Upper lobe of left lung (tissue), 6 donors: ENCODE measurements around the gene CDC45. TPM values are rescaled to one million over a fixed set of nuclear protein-coding genes. Genes with fewer than 3 reads are reported as not detected.
A peak's percentile ranks its signal among the peaks of the same experiment; 100 is the strongest.
"Not testable (repeated sequence)": the region's sequence is repeated elsewhere in the genome, so short reads cannot be mapped to it uniquely, and the experiment has no call there.

ENCODE experiments used
- ATAC-seq, 2 donors: fragments of 200-7000 bp; cut with Tn5 transposase; one replicate each; pipeline ENCODE4 v1.9.1; 2022; ENCODE audit warnings: mild to moderate bottlenecking in 2 of 2, moderate library complexity in 2 of 2; ENCODE audit not compliant: low FRiP score in 2 of 2
- DNase-seq, 2 donors: peaks; one replicate each; pipeline ENCODE4 v3.0.0-alpha.2; 2019 to 2020
- H3K27ac ChIP-seq, 4 donors: fragments of 200-600 bp; sonication (generic); one replicate each; pipeline ENCODE4 v1.5.1; 2016 to 2019
- H3K27me3 ChIP-seq, 4 donors: fragments of 200-600 bp; sonication (generic); one replicate each; pipeline ENCODE4 v1.5.1; 2017 to 2019
- H3K36me3 ChIP-seq, 4 donors: fragments of 200-600 bp; sonication (generic); one replicate each; pipeline ENCODE4 v1.5.1; 2016 to 2019
- H3K4me1 ChIP-seq, 4 donors: fragments of 200-600 bp; sonication (generic); one replicate each; pipeline ENCODE4 v1.5.1; 2018 to 2019
- H3K4me3 ChIP-seq, 4 donors: fragments of 200-600 bp; sonication (generic); one replicate each; pipeline ENCODE4 v1.5.1; 2017 to 2019; ENCODE audit warnings: mild to moderate bottlenecking in 2 of 4, moderate library complexity in 1 of 4
- H3K9me3 ChIP-seq, 4 donors: fragments of 200-600 bp; sonication (generic); one replicate each; pipeline ENCODE4 v1.5.1; 2018 to 2019
- EP300 ChIP-seq, 4 donors: sonication (generic); formaldehyde crosslinking; IDR thresholded peaks; one replicate each; pipeline ENCODE4 v1.5.1; 2017; ENCODE audit warnings: antibody characterized with exemption in 4 of 4, control low read depth in 2 of 4
- POLR2A ChIP-seq, 4 donors: fragments of 450-650 bp; IDR thresholded peaks; one replicate each; pipeline ENCODE4 v1.5.1; 2016 to 2017; ENCODE audit warnings: antibody characterized with exemption in 4 of 4, mild to moderate bottlenecking in 2 of 4
- POLR2AphosphoS5 ChIP-seq, 2 donors: sonication (generic); formaldehyde crosslinking; IDR thresholded peaks; one replicate each; pipeline ENCODE4 v1.5.1; 2017; ENCODE audit warnings: antibody characterized with exemption in 2 of 2
- whole genome bisulfite sequencing, 2 donors: methylation state at CpG; one replicate each; pipeline ENCODE4 v1.1.5; 2017 to 2018; 5-methylcytosine and 5-hydroxymethylcytosine counted together
- total RNA-seq, 6 donors: library from RNA; depleted of rRNA in 4 of 6; stranded (reverse); fragments of >200 nt in 4 of 6; gene quantifications; one replicate each; pipeline versions ENCODE4 v1.1.0 to v1.2.1, GENCODE V29; 2016 to 2021
- TF ChIP-seq, protein P1 (sequence below), 6 experiments: fragments of 450-650 bp in 4 of 6; fragments of 200-600 bp in 2 of 6; sonication (generic) in 2 of 6; IDR thresholded peaks; one replicate each; pipeline ENCODE4 v1.5.1; 2016 to 2019; ENCODE audit warnings: antibody characterized with exemption in 6 of 6
- donor health status: DM: no; HTN: no; CAD: no; lungs with moderate emphysema.
- donor health status: DM: no; HTN: yes; CAD: no; lungs with severe emphysema.

The CDC45 gene
- total RNA-seq, 6 donors from 2014 or later: 0.44 to 3.2 (median 1.8) TPM; not detected in 1

DNA sequence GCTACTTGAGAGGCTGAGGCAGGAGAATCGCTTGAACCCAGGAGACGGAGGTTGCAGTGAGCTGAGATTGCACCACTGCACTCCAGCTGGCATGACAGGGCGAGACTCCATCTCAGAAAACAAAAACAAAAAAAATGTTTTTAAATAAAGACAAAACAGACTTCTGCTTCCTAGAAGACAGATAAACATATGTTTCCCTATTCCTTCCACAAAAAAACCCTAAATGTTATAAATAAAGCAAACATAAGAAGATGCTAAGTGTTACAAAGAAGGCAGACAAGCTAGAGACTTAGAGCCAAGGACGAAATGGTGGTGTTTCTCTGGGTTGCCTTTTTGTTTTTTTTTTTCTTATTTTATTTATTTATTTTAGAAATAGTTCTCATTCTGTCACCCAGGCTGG is 50.1 kb downstream of the CDC45 start:
- ATAC-seq (no peak), DNase-seq (no peak)
- TF ChIP-seq POLR2A (IDR thresholded peaks at IDR 0.05) (no peak), EP300 (IDR thresholded peaks at IDR 0.05) (no peak), POLR2AphosphoS5 (IDR thresholded peaks at IDR 0.05) (no peak)
- TF ChIP-seq, protein P1, sequence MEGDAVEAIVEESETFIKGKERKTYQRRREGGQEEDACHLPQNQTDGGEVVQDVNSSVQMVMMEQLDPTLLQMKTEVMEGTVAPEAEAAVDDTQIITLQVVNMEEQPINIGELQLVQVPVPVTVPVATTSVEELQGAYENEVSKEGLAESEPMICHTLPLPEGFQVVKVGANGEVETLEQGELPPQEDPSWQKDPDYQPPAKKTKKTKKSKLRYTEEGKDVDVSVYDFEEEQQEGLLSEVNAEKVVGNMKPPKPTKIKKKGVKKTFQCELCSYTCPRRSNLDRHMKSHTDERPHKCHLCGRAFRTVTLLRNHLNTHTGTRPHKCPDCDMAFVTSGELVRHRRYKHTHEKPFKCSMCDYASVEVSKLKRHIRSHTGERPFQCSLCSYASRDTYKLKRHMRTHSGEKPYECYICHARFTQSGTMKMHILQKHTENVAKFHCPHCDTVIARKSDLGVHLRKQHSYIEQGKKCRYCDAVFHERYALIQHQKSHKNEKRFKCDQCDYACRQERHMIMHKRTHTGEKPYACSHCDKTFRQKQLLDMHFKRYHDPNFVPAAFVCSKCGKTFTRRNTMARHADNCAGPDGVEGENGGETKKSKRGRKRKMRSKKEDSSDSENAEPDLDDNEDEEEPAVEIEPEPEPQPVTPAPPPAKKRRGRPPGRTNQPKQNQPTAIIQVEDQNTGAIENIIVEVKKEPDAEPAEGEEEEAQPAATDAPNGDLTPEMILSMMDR (IDR thresholded peaks at IDR 0.05): no peak
- Histone ChIP-seq H3K9me3 (no peaks in the 10 kb centered on the region), H3K36me3 (no peaks in the 10 kb centered on the region), H3K27ac (peak overlapping the region in 1 of 4 donors; percentile 14), H3K4me1 (peaks cover 6 to 22% (median 21%) of the 10 kb centered on the region in 4 donors), H3K27me3 (peaks cover 0 to 6% (median 1%) of the 10 kb centered on the region in 4 donors), H3K4me3 (no peak overlapping the region)
- 59 to 77% methylated on average over 4 of the region's 4 CpGs for WGBS, 2 donors

DNA sequence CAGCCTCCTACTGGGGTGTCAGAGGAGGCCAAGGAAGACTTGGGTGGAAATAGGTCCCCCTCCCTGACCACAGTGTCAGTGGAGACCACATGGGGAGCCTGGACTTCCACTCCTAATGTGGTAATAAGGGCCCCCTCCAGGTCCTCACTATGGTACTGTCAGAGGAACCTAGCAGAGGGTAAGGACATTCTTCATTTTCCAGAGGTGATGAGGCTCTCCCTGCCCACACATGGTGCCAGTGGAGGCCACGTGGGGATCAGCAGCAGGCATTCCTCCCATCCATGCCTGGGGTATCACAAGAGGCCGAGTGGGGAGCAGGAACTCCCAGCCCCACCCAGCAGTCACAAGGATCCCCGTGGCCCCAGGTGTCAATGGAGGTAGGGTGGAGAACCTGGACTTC is 51.0 kb downstream of the CDC45 start:
- ATAC-seq (no peak), DNase-seq (no peak)
- Histone ChIP-seq H3K36me3 (no peaks in the 10 kb centered on the region), H3K4me1 (peaks cover 3 to 24% (median 20%) of the 10 kb centered on the region in 4 donors), H3K9me3 (no peaks in the 10 kb centered on the region), H3K4me3 (no peak overlapping the region), H3K27me3 (no peaks in the 10 kb centered on the region), H3K27ac (peak overlapping the region in 2 of 4 donors; percentile 27 to 35)
- TF ChIP-seq POLR2A (IDR thresholded peaks at IDR 0.05) (no peak), POLR2AphosphoS5 (IDR thresholded peaks at IDR 0.05) (no peak), EP300 (IDR thresholded peaks at IDR 0.05) (no peak)
- TF ChIP-seq, protein P1 (IDR thresholded peaks at IDR 0.05): no peak
- 70 to 78% methylated on average over 2 to 3 of the region's 3 CpGs for WGBS, 2 donors

DNA sequence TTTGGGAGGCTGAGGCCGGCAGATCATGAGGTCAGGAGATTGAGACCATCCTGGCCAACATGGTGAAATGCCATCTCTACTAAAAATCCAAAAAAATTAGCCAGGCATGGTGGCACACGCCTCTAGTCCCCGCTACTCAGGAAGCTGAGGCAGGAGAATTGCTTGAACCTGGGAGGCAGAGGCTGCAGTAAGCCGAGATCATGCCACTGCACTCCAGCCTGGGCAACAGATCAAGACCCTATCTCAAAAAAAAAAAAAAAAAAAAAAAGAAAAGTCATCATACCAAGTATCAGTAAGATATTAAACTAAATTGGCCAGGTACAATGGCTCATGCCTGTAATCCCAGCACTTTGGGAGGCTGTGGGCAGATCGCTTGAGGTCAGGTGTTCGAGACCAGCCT is 51.6 kb downstream of the CDC45 start:
- H3K9me3 ChIP-seq, H3K27me3 ChIP-seq, DNase-seq, ATAC-seq, H3K36me3 ChIP-seq, H3K4me3 ChIP-seq: not testable (repeated sequence)
- 90 to 93% methylated on average over 6 of the region's 6 CpGs for WGBS, 2 donors
- peaks cover 0 to 18% (median 16%) of the 10 kb centered on the region in 4 donors for H3K4me1 ChIP-seq
- H3K27ac ChIP-seq: peak overlapping the region in 1 of 4 donors; percentile 27

DNA sequence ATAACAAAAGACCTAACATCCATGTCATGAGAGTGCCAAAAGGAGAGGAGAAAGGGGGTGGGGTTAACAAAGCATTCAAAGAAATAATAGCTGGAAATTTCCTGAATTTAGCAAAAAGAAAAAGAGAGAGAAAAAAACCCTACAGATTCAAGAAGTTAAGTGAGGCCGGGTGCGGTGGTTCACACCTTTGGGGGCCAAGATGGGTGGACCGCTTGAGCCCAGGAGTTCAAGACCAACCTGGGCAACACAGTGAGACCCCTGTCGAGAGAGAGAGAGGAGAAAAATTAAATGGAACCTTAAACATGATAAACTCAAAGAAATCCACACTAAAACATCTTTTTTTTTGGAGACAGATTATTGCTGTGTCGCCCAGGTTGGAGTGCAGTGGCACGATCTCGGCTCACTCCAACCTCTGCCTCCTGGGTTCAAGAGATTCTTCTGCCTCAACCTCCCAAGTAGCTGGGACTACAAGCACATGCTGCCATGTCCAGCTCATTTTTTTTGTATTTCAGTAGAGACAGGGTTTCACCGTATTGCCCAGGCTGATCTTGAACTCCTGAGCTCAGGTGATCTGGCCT is 53.4 kb downstream of the CDC45 start:
- H3K4me3 ChIP-seq: no peak overlapping the region
- H3K27ac ChIP-seq: peak overlapping the region in 2 of 4 donors; percentile 40 to 59
- no peaks in the 10 kb centered on the region for H3K9me3 ChIP-seq
- peaks cover 0 to 4% (median under 1%) of the 10 kb centered on the region in 4 donors for H3K4me1 ChIP-seq
- ATAC-seq (no peak), DNase-seq (no peak)
- 90 to 95% methylated on average over 8 of the region's 8 CpGs for WGBS, 2 donors
- H3K36me3 ChIP-seq: no peaks in the 10 kb centered on the region
- H3K27me3 ChIP-seq: no peaks in the 10 kb centered on the region
- TF ChIP-seq, protein P1 (IDR thresholded peaks at IDR 0.05): no peak
- no peak for TF ChIP-seq POLR2A (IDR thresholded peaks at IDR 0.05)
- TF ChIP-seq EP300 (IDR thresholded peaks at IDR 0.05): no peak
- no peak for TF ChIP-seq POLR2AphosphoS5 (IDR thresholded peaks at IDR 0.05)

DNA sequence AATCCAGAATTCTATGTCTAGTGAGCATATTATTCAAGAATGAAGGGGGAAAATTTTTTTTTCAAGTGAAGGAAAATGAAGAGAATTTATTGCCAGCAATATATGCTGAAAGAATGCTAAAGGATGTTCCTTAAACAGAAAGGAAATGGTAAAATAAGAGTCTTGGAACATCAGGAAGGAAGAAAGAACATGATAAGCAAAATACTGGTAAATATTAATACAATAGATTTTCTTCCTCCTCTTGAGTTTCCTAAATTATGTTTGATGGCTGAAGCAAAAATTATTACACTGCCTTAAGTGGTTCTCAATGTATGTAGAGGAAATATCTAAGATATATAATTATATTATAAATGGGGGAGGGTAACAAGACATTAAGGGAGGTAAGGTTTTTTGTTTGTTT is 54.1 kb downstream of the CDC45 start:
- Histone ChIP-seq H3K27me3 (no peaks in the 10 kb centered on the region), H3K4me1 (peaks cover 0 to 4% (median 0%) of the 10 kb centered on the region in 4 donors), H3K4me3 (no peak overlapping the region), H3K36me3 (no peaks in the 10 kb centered on the region), H3K9me3 (no peaks in the 10 kb centered on the region), H3K27ac (peak overlapping the region in 2 of 4 donors; percentile 40 to 59)
- no peak for ATAC-seq
- TF ChIP-seq EP300 (IDR thresholded peaks at IDR 0.05) (no peak), POLR2AphosphoS5 (IDR thresholded peaks at IDR 0.05) (no peak), POLR2A (IDR thresholded peaks at IDR 0.05) (no peak)
- TF ChIP-seq, protein P1 (IDR thresholded peaks at IDR 0.05): no peak
- DNase-seq: no peak
